ENCODE results near the gene DNAH10.

Gene DNAH10

DNA sequence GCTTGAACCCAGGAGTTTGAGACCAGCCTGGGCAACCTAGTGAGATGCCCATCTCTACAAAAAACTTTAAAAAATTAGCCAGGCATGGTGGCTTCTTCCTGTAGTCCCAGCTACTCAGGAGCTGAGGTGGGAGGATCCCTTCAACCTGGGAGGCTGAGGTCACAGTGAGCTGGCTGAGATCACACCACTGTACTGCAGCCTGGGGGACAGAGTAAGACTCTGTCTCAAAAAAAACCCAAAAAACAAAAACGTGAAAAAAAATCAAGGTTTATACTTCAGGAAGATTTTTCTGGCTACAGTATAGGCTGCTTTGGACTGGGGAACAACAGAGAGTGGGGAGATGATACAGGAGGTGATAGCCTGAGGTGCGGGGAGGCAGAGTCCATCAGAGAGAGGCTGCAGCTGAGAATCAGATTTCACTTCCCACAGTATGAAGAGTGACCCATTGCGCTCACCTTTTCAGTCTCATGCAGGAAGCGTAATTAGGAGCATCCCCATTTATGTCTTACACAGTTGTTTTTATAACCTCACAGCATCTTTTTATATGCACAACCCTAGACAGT lies 28.9 kb downstream of the DNAH10 start:
- DNase-seq (ENCODE audit: low read depth in 1 of 2, low spot score in 1 of 2) = no peak

DNA sequence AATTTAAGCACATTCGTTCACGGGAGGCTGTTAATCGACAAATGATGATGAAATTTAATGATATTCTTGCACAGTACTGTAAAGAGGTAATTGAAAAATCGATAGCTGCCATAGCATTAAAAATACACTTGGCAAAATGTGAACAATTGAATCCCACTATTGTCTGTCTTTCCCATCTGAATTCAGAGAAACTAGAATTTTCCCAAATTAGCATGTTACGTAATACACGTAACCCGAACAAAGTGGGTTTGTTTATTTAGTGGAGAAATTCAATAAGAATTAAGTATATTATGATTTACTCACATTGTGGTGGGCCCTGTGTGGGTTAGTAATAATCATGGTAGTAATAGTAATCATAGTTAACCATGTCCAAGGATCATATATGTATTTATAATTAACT lies 31.9 kb downstream of the DNAH10 start:
- no peak for DNase-seq (ENCODE audit: low read depth in 1 of 2, low spot score in 1 of 2)

DNA sequence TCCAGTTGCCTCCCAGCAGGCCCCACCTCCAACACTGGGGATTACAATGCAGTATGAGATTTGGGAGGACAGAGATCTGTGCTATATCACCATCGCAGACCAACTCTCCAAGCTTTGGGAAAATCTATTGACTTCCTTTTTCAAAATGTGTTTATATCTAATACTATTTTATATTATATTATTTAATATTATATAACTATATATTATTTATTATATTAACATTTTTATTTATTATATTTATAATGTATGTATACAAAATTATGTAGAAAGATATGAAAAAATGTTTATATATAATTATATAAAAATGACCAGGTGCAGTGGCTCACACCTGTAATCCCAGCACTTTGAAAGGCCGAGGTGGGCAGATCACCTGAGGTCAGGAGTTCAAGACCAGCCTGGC lies 36.4 kb downstream of the DNAH10 start:
- no peak for DNase-seq (ENCODE audit: low read depth in 1 of 2, low spot score in 1 of 2)

DNA sequence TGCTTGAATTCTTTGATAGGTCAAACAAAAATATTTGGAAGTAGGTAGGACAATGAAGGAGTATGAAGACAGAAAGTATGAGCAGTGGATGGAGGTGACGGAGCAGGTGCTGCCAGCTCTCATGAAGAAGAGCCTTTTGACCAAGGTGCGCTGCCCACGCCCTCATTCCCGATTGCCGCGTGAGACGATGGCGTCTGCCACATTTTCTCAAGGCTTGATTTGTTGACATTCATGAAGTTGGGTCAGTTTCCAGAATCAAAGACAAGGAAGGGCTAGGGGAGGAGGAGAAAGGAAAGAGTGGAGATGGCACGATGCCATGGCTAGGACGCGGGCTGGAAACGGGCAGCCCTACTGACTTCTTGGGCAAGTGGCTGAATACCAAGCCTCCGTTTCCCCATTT lies 37.1 kb downstream of the DNAH10 start:
- DNase-seq (ENCODE audit: low read depth in 1 of 2, low spot score in 1 of 2) = no peak

DNA sequence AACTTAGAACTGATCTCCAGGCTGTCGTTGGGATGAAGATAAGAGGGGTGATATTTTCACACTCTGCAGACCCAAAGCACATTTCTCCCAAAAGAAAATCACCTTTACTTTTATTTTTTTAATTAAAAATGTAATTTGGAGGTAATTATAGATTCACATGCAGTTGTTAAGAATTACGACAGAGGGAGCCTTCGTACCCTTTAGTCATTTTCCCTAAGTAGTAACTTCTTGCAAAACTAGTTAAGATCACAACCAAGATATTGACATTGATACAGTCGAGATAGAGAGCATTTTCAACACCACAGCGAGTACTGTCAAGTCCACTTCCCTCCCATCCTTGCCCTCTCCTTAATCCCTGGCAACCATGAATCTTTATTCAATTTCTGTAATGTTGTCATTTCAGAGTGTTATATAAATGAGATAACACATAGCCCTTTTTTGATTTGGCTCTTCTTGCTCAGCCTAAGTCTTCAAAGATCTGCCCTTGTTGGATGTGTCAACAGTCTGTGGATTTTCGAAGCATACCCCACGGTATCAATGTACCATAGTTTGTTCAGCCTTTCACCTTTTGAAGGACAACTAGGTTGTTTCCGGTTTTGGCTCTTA lies 39.6 kb downstream of the DNAH10 start:
- no peak for DNase-seq (ENCODE audit: low read depth in 1 of 2, low spot score in 1 of 2)

DNA sequence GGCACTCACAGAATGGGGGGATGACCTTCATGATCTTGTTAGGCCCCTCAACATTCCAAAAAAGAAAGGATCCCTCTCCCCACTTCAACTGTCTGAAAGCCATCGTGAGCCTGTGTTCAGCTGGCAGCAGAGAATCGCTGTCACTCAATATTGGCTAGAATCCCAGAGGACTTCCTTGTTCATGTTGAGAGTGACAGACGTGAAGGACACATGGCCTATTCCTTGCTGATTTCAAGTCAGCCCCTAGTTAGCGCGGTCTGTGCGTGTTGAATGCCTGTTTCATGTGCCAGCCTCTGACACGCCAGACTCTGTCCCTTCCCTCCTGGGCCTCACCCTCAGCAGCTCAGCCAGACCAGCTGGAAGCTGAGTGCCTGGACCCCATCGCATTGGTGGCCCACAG lies 43.1 kb downstream of the DNAH10 start:
- DNase-seq (ENCODE audit: low read depth in 1 of 2, low spot score in 1 of 2) = no peak

DNA sequence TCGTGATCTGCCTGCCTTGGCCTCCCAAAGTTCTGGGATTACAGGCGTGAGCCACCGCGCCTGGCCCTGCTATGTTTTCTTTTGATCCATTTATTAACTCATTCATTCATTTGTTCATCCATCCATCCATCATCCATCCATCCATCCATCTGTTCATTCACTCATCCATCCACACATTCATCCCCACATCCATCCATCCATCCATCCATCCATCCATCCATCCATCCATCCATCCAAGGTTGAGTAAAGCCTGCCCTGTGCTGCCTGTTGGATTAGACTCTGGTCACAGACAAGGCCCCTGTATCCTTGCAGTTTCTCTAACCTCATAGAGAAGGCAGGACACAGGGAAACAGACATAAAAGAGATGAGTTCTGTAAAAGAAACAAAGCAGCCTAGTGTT lies 44.9 kb downstream of the DNAH10 start:
- no peak for DNase-seq (ENCODE audit: low read depth in 1 of 2, low spot score in 1 of 2)

DNA sequence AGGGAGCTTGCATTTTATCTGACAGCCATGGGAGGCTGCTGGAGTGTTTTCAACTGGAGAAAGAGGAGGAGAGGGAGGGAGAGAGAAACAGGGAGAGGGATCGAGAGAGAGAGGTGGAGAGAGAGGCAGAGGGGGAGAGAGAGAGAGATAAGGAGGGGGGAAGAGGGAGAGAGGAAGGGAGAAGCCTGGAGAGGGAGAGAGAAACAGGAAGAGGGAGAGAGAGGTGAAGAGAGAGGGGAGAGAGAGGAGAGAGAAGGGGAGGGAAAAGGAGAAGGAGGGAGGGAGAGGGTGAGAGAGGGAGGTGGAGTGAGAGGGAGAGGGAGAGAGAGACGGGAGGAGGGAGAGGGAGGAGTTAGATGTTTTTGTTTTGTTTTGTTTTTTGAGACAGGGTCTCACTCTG lies 45.6 kb downstream of the DNAH10 start:
- DNase-seq (ENCODE audit: low read depth in 1 of 2, low spot score in 1 of 2) = no peak

DNA sequence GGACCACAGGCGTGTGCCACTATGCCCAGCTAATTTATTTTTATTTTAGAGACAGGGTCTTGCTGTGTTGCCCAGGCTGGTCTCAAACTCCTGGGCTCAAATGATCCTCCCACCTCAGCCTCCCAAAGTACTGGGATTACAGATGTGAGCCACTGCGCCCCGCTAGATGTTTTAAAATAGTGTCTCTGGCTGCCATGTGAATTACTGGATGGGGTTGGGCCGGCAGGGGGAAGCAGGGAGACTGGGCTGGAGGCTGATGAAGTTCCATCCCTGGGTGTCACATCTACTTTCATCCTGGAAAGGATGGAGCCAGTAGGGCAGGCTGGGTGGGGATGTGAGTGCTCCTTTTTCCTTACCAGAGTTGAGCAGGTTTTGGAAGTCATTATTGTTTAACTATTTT lies 46.1 kb downstream of the DNAH10 start:
- no peak for DNase-seq (ENCODE audit: low read depth in 1 of 2, low spot score in 1 of 2)

DNA sequence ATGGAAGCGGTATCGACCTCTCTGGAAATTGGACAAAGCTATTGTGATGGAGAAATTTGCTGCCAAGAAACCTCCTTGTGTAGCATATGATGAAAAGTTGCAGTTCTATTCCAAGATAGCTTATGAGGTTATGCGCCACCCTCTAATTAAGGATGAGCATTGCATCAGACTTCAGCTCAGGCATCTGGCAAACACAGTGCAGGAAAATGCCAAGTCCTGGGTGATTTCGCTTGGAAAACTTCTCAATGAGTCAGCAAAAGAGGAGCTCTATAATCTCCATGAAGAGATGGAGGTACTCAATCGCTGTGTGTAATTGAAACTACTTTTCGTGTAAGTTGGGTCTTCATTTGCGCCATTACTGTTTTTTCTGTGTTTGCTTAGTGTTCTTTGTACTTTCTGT lies 51.2 kb downstream of the DNAH10 start:
- DNase-seq (ENCODE audit: low read depth in 1 of 2, low spot score in 1 of 2) = no peak

DNA sequence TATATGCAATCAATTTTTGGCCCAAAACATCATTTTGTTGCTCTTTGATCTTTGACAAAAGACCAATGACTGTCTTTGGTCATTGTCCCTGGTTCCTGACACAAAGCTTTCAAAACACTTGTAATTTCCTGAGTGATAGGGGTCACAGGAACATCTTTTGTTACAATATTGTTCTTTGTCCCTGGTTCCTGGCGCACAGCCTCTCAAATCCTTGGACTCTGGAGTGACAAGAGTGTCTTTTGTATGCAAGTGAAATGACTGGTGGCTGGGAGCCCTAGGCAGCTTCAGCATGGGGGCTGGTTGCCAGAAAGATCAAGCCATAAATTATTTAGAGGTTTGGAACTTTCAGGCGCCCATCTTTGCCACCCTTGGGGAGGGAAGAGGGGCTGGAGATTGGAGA lies 53.9 kb downstream of the DNAH10 start:
- DNase-seq (ENCODE audit: low read depth in 1 of 2, low spot score in 1 of 2) = no peak

DNA sequence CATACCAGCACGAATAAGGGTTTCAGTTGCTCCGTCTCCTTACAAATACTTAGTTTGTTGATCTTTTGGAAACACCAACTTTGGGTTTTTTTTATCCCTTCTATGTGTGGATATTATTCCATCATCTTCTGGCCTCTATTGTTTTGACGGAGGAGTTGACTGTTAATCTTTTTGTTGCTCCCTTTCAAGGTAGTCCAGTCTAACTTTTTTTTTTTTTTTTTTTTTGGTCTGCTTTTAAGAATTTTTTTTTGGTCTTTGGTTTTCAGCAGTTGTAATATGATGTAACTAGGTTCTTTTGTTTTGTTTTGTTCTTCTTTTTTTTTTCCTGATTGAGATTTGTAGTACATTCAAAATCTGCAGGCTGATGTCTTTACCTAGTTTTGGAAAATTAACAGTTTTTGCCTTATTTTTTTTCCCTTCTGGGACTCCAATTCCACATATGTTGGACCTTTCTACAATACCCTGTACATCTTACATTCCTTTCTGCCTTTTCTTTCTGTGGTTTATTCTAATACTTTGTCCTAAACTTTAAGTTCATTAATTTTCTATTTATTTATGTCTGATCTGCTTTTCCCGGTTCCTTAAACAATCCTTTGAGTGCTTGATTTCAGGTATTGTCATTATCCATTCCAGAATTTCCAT lies 54.9 kb downstream of the DNAH10 start:
- no peak for DNase-seq (ENCODE audit: low read depth in 1 of 2, low spot score in 1 of 2)

DNA sequence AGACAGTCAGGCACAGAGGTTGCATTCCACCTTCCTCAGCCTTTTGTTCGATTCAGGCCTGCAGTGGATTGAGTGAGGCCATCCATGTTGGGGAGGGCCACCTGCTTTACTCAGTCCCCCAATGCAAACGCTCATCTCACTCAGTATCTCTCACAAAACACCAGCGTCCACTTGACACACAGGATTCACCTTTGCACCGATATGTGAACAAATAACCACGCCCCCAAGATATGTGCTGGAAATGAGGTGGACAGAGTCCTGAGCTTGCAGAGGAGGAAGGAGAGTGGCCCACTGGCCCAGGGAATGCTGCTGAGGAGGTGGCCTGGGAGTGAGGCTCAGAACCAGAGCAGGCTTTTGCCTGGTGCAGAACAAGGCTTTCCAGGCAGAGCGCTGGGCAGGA lies 60.7 kb downstream of the DNAH10 start:
- DNase-seq (ENCODE audit: low read depth in 1 of 2, low spot score in 1 of 2) = no peak

DNA sequence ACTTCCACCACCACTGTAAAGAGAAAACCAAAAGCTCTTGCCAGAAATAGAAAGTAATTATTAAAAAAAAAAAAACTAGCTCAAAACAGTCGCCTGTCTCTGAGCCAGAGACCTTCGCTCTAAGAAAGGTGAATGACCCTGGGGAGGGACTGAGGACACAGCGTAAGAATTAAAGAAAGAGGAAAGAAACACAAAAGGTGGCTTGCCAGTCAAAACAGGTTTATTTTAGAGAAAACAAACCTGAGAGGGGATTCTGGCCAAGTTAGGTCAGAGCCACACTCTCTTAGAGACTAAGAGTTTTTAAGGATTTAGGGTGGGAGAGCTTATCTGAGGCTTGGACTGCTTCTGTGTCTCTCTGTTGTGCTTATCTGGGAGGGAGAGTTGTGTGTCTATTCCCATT lies 66.0 kb downstream of the DNAH10 start:
- DNase-seq (ENCODE audit: low read depth in 1 of 2, low spot score in 1 of 2) = no peak

DNA sequence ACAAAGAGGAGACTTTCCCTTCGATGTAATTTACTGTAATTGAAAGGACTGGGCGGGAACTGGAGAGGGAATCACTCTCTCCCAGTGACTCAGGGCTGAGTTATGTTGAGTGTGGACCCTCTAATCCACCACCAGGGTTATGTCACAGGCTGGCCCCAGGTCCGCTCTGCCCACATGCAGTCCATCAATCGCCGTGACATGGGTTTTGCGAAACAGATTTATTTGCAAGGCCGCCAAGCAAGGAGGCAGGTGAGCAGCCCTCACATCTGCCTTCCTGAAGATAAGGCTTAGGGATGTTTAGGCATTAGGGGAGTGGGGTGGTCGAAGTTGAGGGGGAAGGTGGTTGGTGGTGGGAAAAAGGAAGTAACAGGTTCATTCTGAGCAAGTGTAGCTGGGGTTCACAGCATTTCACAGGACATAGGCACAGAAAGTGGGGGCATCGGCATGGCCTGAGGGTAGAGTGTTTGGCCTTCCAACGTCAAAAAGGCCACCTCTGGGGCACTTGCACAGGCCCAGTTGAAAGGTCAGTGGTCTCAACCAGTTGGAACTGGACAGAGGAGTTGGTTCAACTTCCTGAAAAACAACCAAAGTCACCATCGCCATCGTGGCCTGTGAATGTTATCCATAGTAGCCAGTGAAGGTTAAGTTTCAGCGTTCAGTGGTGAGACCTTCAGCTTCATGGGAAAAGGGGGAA lies 66.9 kb downstream of the DNAH10 start:
- no peak for DNase-seq (ENCODE audit: low read depth in 1 of 2, low spot score in 1 of 2)

DNA sequence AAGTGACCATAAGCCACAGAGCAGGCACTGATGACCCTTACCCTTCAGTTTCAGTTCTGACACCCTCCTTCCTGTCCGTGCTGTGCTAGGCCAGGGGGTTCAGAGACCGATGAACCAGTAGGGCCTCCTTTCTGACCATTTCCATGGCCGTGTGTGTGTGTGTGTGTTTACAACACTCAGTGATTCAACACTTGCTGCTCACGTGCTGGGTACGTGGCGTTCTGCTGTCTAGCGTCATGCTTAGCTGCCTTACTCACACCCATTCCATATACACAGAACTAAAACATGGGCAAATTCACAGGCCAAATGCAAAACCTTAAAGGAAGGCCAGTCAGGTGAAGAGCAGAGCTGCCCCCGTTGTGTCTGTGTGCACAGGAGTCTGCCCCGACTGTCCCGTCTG lies 67.5 kb downstream of the DNAH10 start:
- no peak for DNase-seq (ENCODE audit: low read depth in 1 of 2, low spot score in 1 of 2)

DNA sequence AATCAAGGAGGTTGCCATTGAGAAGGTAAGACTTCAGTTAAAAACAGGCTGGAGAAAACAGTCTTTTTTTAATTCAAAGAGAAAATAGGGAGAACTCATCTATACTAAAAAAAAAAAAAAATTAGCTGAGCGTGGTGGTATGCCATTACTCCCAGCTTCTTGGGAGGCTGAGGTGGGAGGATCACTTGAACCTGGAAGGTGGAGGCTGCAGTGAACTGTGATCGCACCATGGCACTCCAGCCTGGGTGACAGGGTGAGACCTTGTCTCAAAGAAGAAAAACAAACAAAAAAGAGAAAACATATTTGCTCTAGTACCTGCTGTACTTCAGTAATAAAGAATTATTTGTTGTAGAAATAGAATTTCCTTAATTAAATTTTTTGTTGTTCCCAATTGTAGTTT lies 68.6 kb downstream of the DNAH10 start:
- no peak for DNase-seq (ENCODE audit: low read depth in 1 of 2, low spot score in 1 of 2)

DNA sequence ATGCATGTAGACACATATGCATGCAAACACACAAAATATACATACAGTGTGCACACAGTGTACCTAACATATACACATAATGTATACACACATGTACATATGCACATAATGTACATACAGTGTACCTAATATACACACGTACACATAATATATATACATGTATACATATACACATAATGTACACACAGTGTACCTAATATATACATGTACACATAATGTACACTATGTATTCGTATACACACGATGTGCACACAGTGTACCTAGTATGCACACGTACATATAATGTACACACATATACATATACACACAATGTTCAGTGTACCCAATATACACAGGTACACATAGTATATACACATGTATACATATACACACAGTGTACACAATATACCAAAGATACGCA lies 70.0 kb downstream of the DNAH10 start:
- DNase-seq (ENCODE audit: low read depth in 1 of 2, low spot score in 1 of 2) = no peak

DNA sequence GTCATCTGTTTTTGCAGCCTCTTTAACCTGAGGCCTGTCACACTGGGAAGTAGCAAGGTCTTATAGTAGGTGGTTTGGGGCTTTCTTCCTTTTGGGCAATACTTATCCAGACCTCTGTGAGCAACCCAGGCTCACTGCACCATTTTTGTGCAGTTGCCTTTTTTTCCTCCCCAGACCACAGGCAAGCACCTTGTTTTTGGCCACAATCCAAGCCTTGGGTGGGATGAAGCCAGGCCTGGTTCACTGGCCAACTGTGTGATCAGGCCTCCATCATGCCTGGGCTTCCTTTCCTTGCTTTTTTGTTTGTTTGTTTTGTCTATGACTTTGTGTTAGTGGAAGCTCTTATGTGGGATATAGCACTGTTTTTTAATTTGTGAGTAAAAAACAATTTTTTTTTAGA lies 71.7 kb downstream of the DNAH10 start:
- DNase-seq (ENCODE audit: low read depth in 1 of 2, low spot score in 1 of 2) = no peak

DNA sequence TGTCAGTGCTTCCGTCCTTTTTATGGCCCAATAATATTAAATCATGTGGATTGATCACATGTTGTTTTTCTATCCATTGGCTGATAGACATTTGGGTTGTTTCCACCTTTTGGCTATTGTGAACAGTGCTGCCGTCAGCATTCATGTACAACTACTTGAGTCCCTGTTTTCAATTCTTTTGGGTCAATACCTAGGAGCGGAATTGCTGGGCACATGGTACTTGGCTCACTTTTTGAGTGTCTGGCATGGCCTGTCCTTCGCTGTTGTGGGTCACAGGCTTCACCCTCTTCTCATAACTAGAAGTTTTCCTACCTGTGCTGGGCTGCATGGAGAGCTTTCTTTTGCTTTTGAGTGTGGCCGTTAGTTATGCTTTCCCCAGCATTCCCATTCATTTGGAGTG lies 72.7 kb downstream of the DNAH10 start:
- no peak for DNase-seq (ENCODE audit: low read depth in 1 of 2, low spot score in 1 of 2)

DNA sequence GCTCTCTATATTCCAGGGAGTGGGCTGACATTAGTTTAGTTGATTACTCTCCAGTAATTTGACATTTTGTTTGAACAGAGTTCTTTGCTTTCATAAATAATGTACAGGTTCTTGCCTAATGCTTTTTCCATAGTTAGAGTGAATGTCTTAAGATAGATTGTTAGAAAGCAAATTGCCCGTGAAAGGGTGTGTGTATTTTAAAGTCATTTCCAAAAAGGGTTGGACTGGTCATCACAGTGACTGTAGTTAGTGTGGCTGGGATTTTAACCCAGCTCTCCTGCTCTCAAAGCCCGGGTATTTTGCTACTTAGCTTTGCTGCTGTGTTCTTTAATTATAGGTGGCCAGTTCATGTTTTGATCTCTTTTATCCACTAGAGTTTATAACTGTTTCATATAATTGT lies 74.2 kb downstream of the DNAH10 start:
- no peak for DNase-seq (ENCODE audit: low read depth in 1 of 2, low spot score in 1 of 2)

DNA sequence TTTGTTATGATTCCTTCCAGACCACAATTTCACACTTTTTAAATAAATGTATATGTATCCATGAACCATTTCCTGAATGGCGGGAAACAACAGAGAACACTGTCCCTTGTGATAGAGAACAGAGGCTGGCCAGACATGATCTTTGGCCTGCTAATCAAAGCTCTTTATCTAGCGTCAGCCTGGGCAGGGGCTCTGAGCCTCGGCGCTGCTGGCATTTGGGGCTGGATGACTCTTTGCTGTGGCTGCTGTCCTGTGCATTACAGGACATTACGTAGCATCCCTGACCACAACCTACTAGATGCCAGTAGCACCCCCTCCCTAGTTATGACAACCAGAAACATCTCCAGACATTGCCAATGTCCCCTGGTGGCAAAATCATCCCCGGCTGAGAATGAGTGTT lies 77.7 kb downstream of the DNAH10 start:
- DNase-seq (ENCODE audit: low read depth in 1 of 2, low spot score in 1 of 2) = no peak
